Erythroblast (primary cell): ENCODE measurements around the gene BEND3.

Source experiments
- GATA1 ChIP-seq: IDR thresholded peaks from 2 replicates; pipeline ENCODE4 v1.6.1; 2011; ENCODE audit warnings: low read depth, mild to moderate bottlenecking, control low read depth, low read length, moderate library complexity
- POLR2A ChIP-seq: IDR thresholded peaks from 2 replicates; pipeline ENCODE4 v1.6.1; 2011; ENCODE audit warnings: mild to moderate bottlenecking, low read length

DNA sequence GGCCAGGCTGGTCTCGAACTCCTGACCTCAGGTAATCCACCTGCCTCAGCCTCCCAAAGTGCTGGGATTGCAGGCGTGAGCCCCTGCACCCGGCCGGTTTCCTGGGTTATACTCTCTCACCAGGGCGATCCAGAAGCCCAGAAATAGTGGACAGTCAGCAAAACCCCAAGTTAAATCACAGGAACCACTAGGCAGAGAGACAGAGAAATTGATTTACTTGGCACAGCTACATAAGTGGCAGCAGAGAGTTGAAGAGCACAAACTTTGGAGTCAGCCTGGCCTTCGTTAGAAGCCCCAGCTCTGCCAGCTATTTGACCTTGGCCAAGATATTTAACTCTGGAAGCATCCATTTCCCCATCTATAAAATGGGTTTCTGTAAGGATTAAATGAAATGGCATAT is 54.6 kb downstream of the BEND3 start:
- no peak for TF ChIP-seq POLR2A
- TF ChIP-seq GATA1, result no peak
